ENCODE measurements around the gene MTHFR. TPM values are rescaled to one million over a fixed set of nuclear protein-coding genes. Genes with fewer than 3 reads are reported as not detected.

MTHFR gene
- total and polyA plus RNA-seq, 7 donors: 6.6 to 38.3 (median 24.2) TPM

- DNase-seq: peak; percentile 87
- Histone ChIP-seq H3K4me3 (peak overlapping the region; percentile 72 to 96 (median 86)), H3K4me1 (peaks cover 0 to 35% (median 26%) of the 10 kb centered on the region in 4 donors), H3K9me3 (no peaks in the 10 kb centered on the region), H3K36me3 (no peaks in the 10 kb centered on the region), H3K27me3 (no peaks in the 10 kb centered on the region), H3K27ac (peak overlapping the region; percentile 88 to 90 (median 88))
- intact Hi-C loops (cut with DNase I): loop anchor here (2.0 to 10.0 kb wide), 5 partner anchors 50 to 462 kb away; partner anchors contain the start of genes FBXO2, FBXO44 and UBIAD1
- TF ChIP-seq CTCF (IDR thresholded peaks at IDR 0.05) (no peak), POLR2AphosphoS5 (IDR thresholded peaks at IDR 0.05) (peak in 1 of 4 donors; percentile 57)
- WGBS, 2 donors: 15 to 18% methylated on average over 15 of the region's 15 CpGs
Measured at GRCh38 chr1:11736746-11737639, 68.8 kb downstream of the MTHFR start.

GRCh38 chr1:11735854-11736745, 69.7 kb downstream of the MTHFR start, which contains the start of gene AGTRAP:
Gene AGTRAP (plus strand): TSS chr1:11736136. CDS start chr1:11736209, 73 bp downstream.
- TF ChIP-seq CTCF (IDR thresholded peaks at IDR 0.05): peak in 1 of 4 experiments; percentile 10
- peak in 3 of 4 donors; percentile 65 to 82 (median 66) for TF ChIP-seq POLR2AphosphoS5 (IDR thresholded peaks at IDR 0.05)
- TF ChIP-seq POLR2A (IDR thresholded peaks at IDR 0.05): peak in 1 of 2 donors; percentile 22
- no peak for TF ChIP-seq EP300 (IDR thresholded peaks at IDR 0.05)
- 1 to 2% methylated on average over 59 of the region's 59 CpGs for whole genome bisulfite sequencing, 2 donors
- Histone ChIP-seq H3K27ac (peak within 1 kb of the TSS; percentile 88 to 90 (median 88)), H3K4me3 (peak within 1 kb of the TSS; percentile 72 to 96 (median 86)), H3K4me1 (peaks cover 0 to 41% (median 33%) of the 10 kb centered on the region in 4 donors), H3K27me3 (no peaks in the 10 kb centered on the region), H3K36me3 (no peaks in the 10 kb centered on the region), H3K9me3 (no peaks in the 10 kb centered on the region)
- intact Hi-C loops (cut with DNase I): loop anchor here (2.0 to 10.0 kb wide), 5 partner anchors 51 to 461 kb away; partner anchors contain the start of genes FBXO2, FBXO44 and UBIAD1
- peak; percentile 99 for DNase-seq

Small RNA genes within 50 kb of the gene (small RNA-seq; reads per million reads assigned to genes)
- gene RF02156 (0 reads per million in 3 donors), gene RF02157 (0 reads per million in 3 donors), gene RF02158 (0 reads per million in 3 donors)

Other genes with a start within 250 kb of the MTHFR start
- gene FBXO2, start 151.5 kb downstream of the MTHFR start, total RNA-seq: 1 to 10 TPM; 3.5 to 9.7 (median 6.7) TPM
- gene FBXO2, start 151.5 kb downstream of the MTHFR start, polyA plus RNA-seq: 1 to 10 TPM in 2 of 3 donors, not detected in 1; 1.2 to 2.8 TPM
- gene FBXO44, start 151.1 kb downstream of the MTHFR start, total RNA-seq: 10 to 100 TPM; 12.5 to 27.3 (median 23.4) TPM
- 10 to 100 TPM in 1 of 3 donors, 1 to 10 TPM in 2; 1.6 to 14.2 (median 3.0) TPM for gene FBXO44, start 151.1 kb downstream of the MTHFR start, polyA plus RNA-seq
- 10 to 100 TPM in 3 of 4 donors, 1 to 10 TPM in 1; 9.2 to 19.9 (median 11.5) TPM for gene FBXO6, start 141.8 kb downstream of the MTHFR start, total RNA-seq
- gene FBXO6, start 141.8 kb downstream of the MTHFR start, polyA plus RNA-seq: 10 to 100 TPM in 1 of 3 donors, 1 to 10 TPM in 2; 6.9 to 17.8 (median 9.0) TPM
- 10 to 100 TPM; 28.2 to 57.9 (median 41.4) TPM for gene MAD2L2, start 124.8 kb downstream of the MTHFR start, total RNA-seq
- 10 to 100 TPM in 2 of 3 donors, 1 to 10 TPM in 1; 8.8 to 26.4 (median 15.0) TPM for gene MAD2L2, start 124.8 kb downstream of the MTHFR start, polyA plus RNA-seq
- under 1 TPM in 2 of 4 donors, not detected in 2; 0.28 to 0.36 TPM for gene DRAXIN, start 114.3 kb downstream of the MTHFR start, total RNA-seq
- gene DRAXIN, start 114.3 kb downstream of the MTHFR start, polyA plus RNA-seq: under 1 TPM in 1 of 3 donors, not detected in 2; 0.13 TPM
- gene AGTRAP, start 69.8 kb downstream of the MTHFR start, total RNA-seq: 10 to 100 TPM; 22.8 to 58.3 (median 33.6) TPM
- gene AGTRAP, start 69.8 kb downstream of the MTHFR start, polyA plus RNA-seq: 10 to 100 TPM in 2 of 3 donors, 1 to 10 TPM in 1; 6.7 to 57.3 (median 12.0) TPM
- gene C1orf167, start 43.8 kb downstream of the MTHFR start, total RNA-seq: 1 to 10 TPM in 2 of 4 donors, under 1 TPM in 1, not detected in 1; 0.66 to 1.8 (median 1.1) TPM
- gene C1orf167, start 43.8 kb downstream of the MTHFR start, polyA plus RNA-seq: 1 to 10 TPM; 1.6 to 2.4 (median 2.2) TPM
- gene CLCN6, start 227 bp upstream of the MTHFR start, total RNA-seq: 10 to 100 TPM; 12.1 to 19.7 (median 16.1) TPM
- gene CLCN6, start 227 bp upstream of the MTHFR start, polyA plus RNA-seq: 10 to 100 TPM in 1 of 3 donors, 1 to 10 TPM in 2; 3.0 to 17.6 (median 3.7) TPM
- not detected for gene NPPA, start 41.8 kb upstream of the MTHFR start, total RNA-seq
- 1 to 10 TPM in 1 of 3 donors, under 1 TPM in 1, not detected in 1; 0.92 to 8.6 TPM for gene NPPA, start 41.8 kb upstream of the MTHFR start, polyA plus RNA-seq
- not detected for gene NPPB, start 53.0 kb upstream of the MTHFR start, total RNA-seq
- gene NPPB, start 53.0 kb upstream of the MTHFR start, polyA plus RNA-seq: 1 to 10 TPM in 2 of 3 donors, not detected in 1; 2.0 to 8.4 TPM
- 10 to 100 TPM; 46.6 to 86.7 (median 66.6) TPM for gene KIAA2013, start 120.5 kb upstream of the MTHFR start, total RNA-seq
- 10 to 100 TPM; 26.4 to 61.2 (median 28.9) TPM for gene KIAA2013, start 120.5 kb upstream of the MTHFR start, polyA plus RNA-seq
- 10 to 100 TPM; 41.1 to 76.2 (median 51.0) TPM for gene PLOD1, start 128.8 kb upstream of the MTHFR start, total RNA-seq
- 10 to 100 TPM in 2 of 3 donors, 1 to 10 TPM in 1; 5.4 to 40.9 (median 16.2) TPM for gene PLOD1, start 128.8 kb upstream of the MTHFR start, polyA plus RNA-seq
- gene MFN2, start 174.5 kb upstream of the MTHFR start, total RNA-seq: 100 to 1,000 TPM in 2 of 4 donors, 10 to 100 TPM in 2; 83.9 to 121 (median 96.9) TPM
- gene MFN2, start 174.5 kb upstream of the MTHFR start, polyA plus RNA-seq: 10 to 100 TPM; 33.0 to 61.5 (median 58.0) TPM
- 10 to 100 TPM; 23.7 to 31.2 (median 27.4) TPM for gene MIIP, start 213.5 kb upstream of the MTHFR start, total RNA-seq
- gene MIIP, start 213.5 kb upstream of the MTHFR start, polyA plus RNA-seq: 10 to 100 TPM; 12.7 to 32.6 (median 18.0) TPM

Data from sigmoid colon (tissue), 7 donors.